ENCODE measurements around the gene ANKS1B. TPM values are rescaled to one million over a fixed set of nuclear protein-coding genes. Genes with fewer than 3 reads are reported as not detected.

Gene ANKS1B
- total RNA-seq, 5 donors from 2014 or later (not counting 1 experiment from before 2014, with no cell fraction given) = 0.18 to 0.47 (median 0.19) TPM; not detected in 2

DNA sequence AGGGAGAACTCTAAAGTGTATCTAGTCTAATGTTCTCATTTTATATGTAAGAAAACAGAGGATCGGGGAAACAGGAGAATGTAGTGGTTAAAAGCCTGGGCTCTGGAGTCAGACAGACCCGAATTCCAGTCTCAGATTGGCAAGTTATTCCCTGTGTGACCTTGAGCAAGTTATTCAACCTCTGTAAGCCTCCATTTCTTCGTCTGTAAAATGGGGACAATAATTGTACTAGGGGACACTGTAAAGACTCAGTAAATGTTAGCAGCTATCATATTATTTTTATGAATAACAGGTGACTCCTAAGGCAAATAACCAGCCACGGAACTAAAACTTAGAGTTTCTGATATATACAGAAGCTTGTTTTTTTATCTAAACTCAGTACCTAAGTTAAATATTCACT lies 1187.5 kb downstream of the ANKS1B start:
- Histone ChIP-seq H3K27ac (ENCODE audit: low read length) (no peak overlapping the region), H3K9me3 (no peaks in the 10 kb centered on the region), H3K4me1 (ENCODE audit: control insufficient read depth in 1 of 2, extremely low read depth in 1 of 2, insufficient read depth in 2 of 2, low read length in 2 of 2) (no peaks in the 10 kb centered on the region), H3K4me3 (ENCODE audit: control insufficient read depth in 1 of 2, extremely low read depth in 1 of 2, low read length in 1 of 2) (no peak overlapping the region), H3K36me3 (ENCODE audit: control insufficient read depth in 2 of 2, extremely low read depth in 1 of 2, insufficient read depth in 1 of 2, low read length in 1 of 2) (no peaks in the 10 kb centered on the region), H3K27me3 (replicated peaks in 1 of 2; ENCODE audit: control insufficient read depth in 2 of 2, extremely low read depth in 1 of 2, insufficient read depth in 2 of 2, low read length in 1 of 2) (peaks cover 2 to 6% of the 10 kb centered on the region in 2 experiments)
- no peaks in the 10 kb centered on the region for H3K4me1 Mint-ChIP-seq
- 50% methylated on average over 1 of the region's 4 CpGs for WGBS (ENCODE audit: insufficient coverage)
- no peak for DNase-seq
- CTCF ChIA-PET = interaction anchor here in 1 of 2 donors (0.5 kb wide), 1 partner anchor 166 kb away, joined by 6 read pairs; no protein-coding TSS in a partner anchor
- peaks cover 5 to 14% of the 10 kb centered on the region in 2 donors for H3K27me3 Mint-ChIP-seq
- no peak overlapping the region for H3K27ac Mint-ChIP-seq
- H3K4me3 Mint-ChIP-seq = no peak overlapping the region
- H3K9me3 Mint-ChIP-seq = no peaks in the 10 kb centered on the region
- H3K36me3 Mint-ChIP-seq = no peaks in the 10 kb centered on the region
- POLR2A ChIA-PET = interaction anchor here in 1 of 2 donors (0.5 kb wide), 1 partner anchor 26 kb away, joined by 3 read pairs; no protein-coding TSS in a partner anchor
- ATAC-seq (replicated peaks in 1 of 4) = no peak

GRCh38 chr12:98796745-98797144 lies 1188.0 kb downstream of the ANKS1B start:
- H3K4me3 ChIP-seq (ENCODE audit: control insufficient read depth in 1 of 2, extremely low read depth in 1 of 2, low read length in 1 of 2) = no peak overlapping the region
- no peaks in the 10 kb centered on the region for H3K4me1 ChIP-seq (ENCODE audit: control insufficient read depth in 1 of 2, extremely low read depth in 1 of 2, insufficient read depth in 2 of 2, low read length in 2 of 2)
- H3K27ac Mint-ChIP-seq = no peak overlapping the region
- ATAC-seq (replicated peaks in 1 of 4) = no peak
- H3K36me3 Mint-ChIP-seq = no peaks in the 10 kb centered on the region
- DNase-seq = no peak
- no peaks in the 10 kb centered on the region for H3K9me3 ChIP-seq
- ChIA-PET CTCF (interaction anchor here in 1 of 2 donors (0.5 kb wide), 1 partner anchor 165 kb away, joined by 6 read pairs; no protein-coding TSS in a partner anchor), POLR2A (no interaction called here)
- no peaks in the 10 kb centered on the region for H3K36me3 ChIP-seq (ENCODE audit: control insufficient read depth in 2 of 2, extremely low read depth in 1 of 2, insufficient read depth in 1 of 2, low read length in 1 of 2)
- H3K4me3 Mint-ChIP-seq = no peak overlapping the region
- no peak overlapping the region for H3K27ac ChIP-seq (ENCODE audit: low read length)
- H3K27me3 Mint-ChIP-seq = peaks cover 3 to 14% of the 10 kb centered on the region in 2 donors
- peaks cover 2 to 6% of the 10 kb centered on the region in 2 experiments for H3K27me3 ChIP-seq (replicated peaks in 1 of 2; ENCODE audit: control insufficient read depth in 2 of 2, extremely low read depth in 1 of 2, insufficient read depth in 2 of 2, low read length in 1 of 2)
- no peaks in the 10 kb centered on the region for H3K4me1 Mint-ChIP-seq
- no peaks in the 10 kb centered on the region for H3K9me3 Mint-ChIP-seq
- no CpG with 5 or more reads among the region's 1 CpG for WGBS (ENCODE audit: insufficient coverage)

- POLR2A ChIA-PET = no interaction called here
- no peaks in the 10 kb centered on the region for H3K9me3 ChIP-seq
- peaks cover 2 to 4% of the 10 kb centered on the region in 2 experiments for H3K27me3 ChIP-seq (replicated peaks in 1 of 2; ENCODE audit: control insufficient read depth in 2 of 2, extremely low read depth in 1 of 2, insufficient read depth in 2 of 2, low read length in 1 of 2)
- H3K36me3 Mint-ChIP-seq = no peaks in the 10 kb centered on the region
- no peaks in the 10 kb centered on the region for H3K4me1 ChIP-seq (ENCODE audit: control insufficient read depth in 1 of 2, extremely low read depth in 1 of 2, insufficient read depth in 2 of 2, low read length in 2 of 2)
- WGBS (ENCODE audit: insufficient coverage) = no CpG with 5 or more reads among the region's 2 CpGs
- ATAC-seq (replicated peaks in 1 of 4) = no peak
- peaks cover 12 to 14% of the 10 kb centered on the region in 2 donors for H3K27me3 Mint-ChIP-seq
- H3K9me3 Mint-ChIP-seq = no peaks in the 10 kb centered on the region
- CTCF ChIA-PET = no interaction called here
- no peak for DNase-seq
- H3K27ac ChIP-seq (ENCODE audit: low read length) = no peak overlapping the region
- no peak overlapping the region for H3K4me3 Mint-ChIP-seq
- no peaks in the 10 kb centered on the region for H3K36me3 ChIP-seq (ENCODE audit: control insufficient read depth in 2 of 2, extremely low read depth in 1 of 2, insufficient read depth in 1 of 2, low read length in 1 of 2)
- H3K4me3 ChIP-seq (ENCODE audit: control insufficient read depth in 1 of 2, extremely low read depth in 1 of 2, low read length in 1 of 2) = no peak overlapping the region
- H3K27ac Mint-ChIP-seq = no peak overlapping the region
- no peaks in the 10 kb centered on the region for H3K4me1 Mint-ChIP-seq
Observed at GRCh38 chr12:98793121-98793520, 1191.6 kb downstream of the ANKS1B start.

GRCh38 chr12:98791406-98791805 lies 1193.3 kb downstream of the ANKS1B start:
- Mint-ChIP-seq H3K27ac (no peak overlapping the region), H3K36me3 (no peaks in the 10 kb centered on the region), H3K27me3 (peaks cover 12 to 18% of the 10 kb centered on the region in 2 donors), H3K4me3 (no peak overlapping the region), H3K4me1 (no peaks in the 10 kb centered on the region), H3K9me3 (no peaks in the 10 kb centered on the region)
- DNase-seq = no peak
- ChIA-PET POLR2A (no interaction called here), CTCF (no interaction called here)
- Histone ChIP-seq H3K4me1 (ENCODE audit: control insufficient read depth in 1 of 2, extremely low read depth in 1 of 2, insufficient read depth in 2 of 2, low read length in 2 of 2) (no peaks in the 10 kb centered on the region), H3K4me3 (ENCODE audit: control insufficient read depth in 1 of 2, extremely low read depth in 1 of 2, low read length in 1 of 2) (no peak overlapping the region), H3K9me3 (no peaks in the 10 kb centered on the region), H3K27ac (ENCODE audit: low read length) (no peak overlapping the region), H3K36me3 (ENCODE audit: control insufficient read depth in 2 of 2, extremely low read depth in 1 of 2, insufficient read depth in 1 of 2, low read length in 1 of 2) (no peaks in the 10 kb centered on the region), H3K27me3 (replicated peaks in 1 of 2; ENCODE audit: control insufficient read depth in 2 of 2, extremely low read depth in 1 of 2, insufficient read depth in 2 of 2, low read length in 1 of 2) (peaks cover 0 to 2% of the 10 kb centered on the region in 2 experiments)
- ATAC-seq (replicated peaks in 1 of 4) = no peak
- WGBS (ENCODE audit: insufficient coverage) = 79% methylated on average over 2 of the region's 3 CpGs

- ChIA-PET CTCF (no interaction called here), POLR2A (no interaction called here)
- Histone ChIP-seq H3K4me1 (ENCODE audit: control insufficient read depth in 1 of 2, extremely low read depth in 1 of 2, insufficient read depth in 2 of 2, low read length in 2 of 2) (no peaks in the 10 kb centered on the region), H3K27me3 (replicated peaks in 1 of 2; ENCODE audit: control insufficient read depth in 2 of 2, extremely low read depth in 1 of 2, insufficient read depth in 2 of 2, low read length in 1 of 2) (peaks cover 0 to 7% of the 10 kb centered on the region in 2 experiments), H3K9me3 (no peaks in the 10 kb centered on the region), H3K36me3 (ENCODE audit: control insufficient read depth in 2 of 2, extremely low read depth in 1 of 2, insufficient read depth in 1 of 2, low read length in 1 of 2) (no peaks in the 10 kb centered on the region), H3K27ac (ENCODE audit: low read length) (no peak overlapping the region), H3K4me3 (ENCODE audit: control insufficient read depth in 1 of 2, extremely low read depth in 1 of 2, low read length in 1 of 2) (no peak overlapping the region)
- DNase-seq (no peak), ATAC-seq (replicated peaks in 1 of 4) (no peak)
- Mint-ChIP-seq H3K27ac (no peak overlapping the region), H3K27me3 (peaks cover 16 to 22% of the 10 kb centered on the region in 2 donors), H3K36me3 (no peaks in the 10 kb centered on the region), H3K4me1 (no peaks in the 10 kb centered on the region), H3K9me3 (peaks cover 0 to 6% (median 0%) of the 10 kb centered on the region in 3 donors), H3K4me3 (no peak overlapping the region)
- 91% methylated on average over 5 of the region's 5 CpGs for WGBS (ENCODE audit: insufficient coverage)
Observed at GRCh38 chr12:98788396-98788795, 1196.3 kb downstream of the ANKS1B start.

GRCh38 chr12:98786653-98787052 lies 1198.1 kb downstream of the ANKS1B start:
- H3K27me3 Mint-ChIP-seq = peaks cover 17 to 22% of the 10 kb centered on the region in 2 donors
- Histone ChIP-seq H3K4me3 (ENCODE audit: control insufficient read depth in 1 of 2, extremely low read depth in 1 of 2, low read length in 1 of 2) (no peak overlapping the region), H3K27ac (ENCODE audit: low read length) (no peak overlapping the region), H3K27me3 (replicated peaks in 1 of 2; ENCODE audit: control insufficient read depth in 2 of 2, extremely low read depth in 1 of 2, insufficient read depth in 2 of 2, low read length in 1 of 2) (peaks cover 2 to 7% of the 10 kb centered on the region in 2 experiments), H3K9me3 (no peaks in the 10 kb centered on the region), H3K4me1 (ENCODE audit: control insufficient read depth in 1 of 2, extremely low read depth in 1 of 2, insufficient read depth in 2 of 2, low read length in 2 of 2) (no peaks in the 10 kb centered on the region), H3K36me3 (ENCODE audit: control insufficient read depth in 2 of 2, extremely low read depth in 1 of 2, insufficient read depth in 1 of 2, low read length in 1 of 2) (no peaks in the 10 kb centered on the region)
- ATAC-seq (replicated peaks in 1 of 4) (no peak), DNase-seq (no peak)
- no peak overlapping the region for H3K27ac Mint-ChIP-seq
- no peaks in the 10 kb centered on the region for H3K4me1 Mint-ChIP-seq
- 61% methylated on average over 3 of the region's 7 CpGs for WGBS (ENCODE audit: insufficient coverage)
- H3K9me3 Mint-ChIP-seq = peaks cover 0 to 6% (median 0%) of the 10 kb centered on the region in 3 donors
- POLR2A ChIA-PET = no interaction called here
- CTCF ChIA-PET = no interaction called here
- no peaks in the 10 kb centered on the region for H3K36me3 Mint-ChIP-seq
- no peak overlapping the region for H3K4me3 Mint-ChIP-seq
